IMR-90 (cell line): ENCODE measurements around the gene ATP2A3. TPM values are rescaled to one million over a fixed set of nuclear protein-coding genes. Genes with fewer than 3 reads are reported as not detected.

Experiments
- ATAC-seq: fragments of 200-7000 bp; cut with Tn5 transposase; 2 replicates; pipeline ENCODE4 v1.9.1; 2020; ENCODE audit warnings: low read depth, mild to moderate bottlenecking, moderate library complexity
- BruUV-seq: library from RNA; stranded (reverse); fragments of 400-500 nt; replicated peaks from 2 replicates; lab custom pipeline; 2021; lab: Mats Ljungman, UMichigan
- CTCF ChIA-PET: fragments of 300-600 bp; formaldehyde crosslinking; extraction: SDS; loops from one replicate; lab custom pipeline; 2021; ENCODE audit warnings: antibody characterized with exemption; lab: Yijun Ruan, JAX
- POLR2A ChIA-PET: fragments of 300-600 bp; sonication (Branson Sonifier 250); formaldehyde crosslinking; loops from one replicate; lab custom pipeline; 2022; ENCODE audit warnings: antibody characterized with exemption; ENCODE audit not compliant: unreplicated experiment; lab: Charles Lee
- DNase-seq: peaks from one replicate; pipeline ENCODE4 v3.0.0; 2013
- H2AFZ ChIP-seq: replicated peaks from 2 replicates; pipeline ENCODE3; 2013; ENCODE audit warnings: low read length, mild to moderate bottlenecking; ENCODE audit not compliant: poor library complexity
- H2AK5ac ChIP-seq: 2 replicates; pipeline ENCODE4 v1.6.1; 2013; ENCODE audit warnings: low read depth, low read length, inconsistent platforms
- H2AK9ac ChIP-seq: replicated peaks from 2 replicates; pipeline ENCODE3; 2013; ENCODE audit warnings: mild to moderate bottlenecking, low read depth, low read length, moderate library complexity; ENCODE audit not compliant: poor library complexity
- H2BK120ac ChIP-seq: 2 replicates; pipeline ENCODE4 v1.6.1; 2013; ENCODE audit warnings: low read depth, low read length, inconsistent platforms
- H2BK15ac ChIP-seq: 3 replicates; pipeline ENCODE4 v1.6.1; 2013; ENCODE audit warnings: low read depth, low read length, inconsistent platforms
- H2BK20ac ChIP-seq: 2 replicates; pipeline ENCODE4 v1.6.1; 2013; ENCODE audit warnings: low read depth, mild to moderate bottlenecking, inconsistent platforms, low read length, moderate library complexity
- H2BK5ac ChIP-seq: 2 replicates; pipeline ENCODE4 v1.6.1; 2013; ENCODE audit warnings: mild to moderate bottlenecking, low read depth, low read length, inconsistent platforms; ENCODE audit not compliant: poor library complexity, severe bottlenecking
- H3K14ac ChIP-seq: replicated peaks from 2 replicates; pipeline ENCODE4 v1.6.1; 2013; ENCODE audit warnings: low read depth, low read length, inconsistent platforms
- H3K18ac ChIP-seq: 2 replicates; pipeline ENCODE4 v1.6.1; 2013; ENCODE audit warnings: low read depth, low read length, control low read depth
- H3K23ac ChIP-seq: 2 replicates; pipeline ENCODE4 v1.6.1; 2013; ENCODE audit warnings: low read depth, low read length, inconsistent platforms
- H3K27ac ChIP-seq: 2 replicates; pipeline ENCODE4 v1.5.1; 2013; ENCODE audit warnings: mild to moderate bottlenecking, control low read depth, low read length; ENCODE audit not compliant: insufficient read depth
- H3K27me3 ChIP-seq: 2 replicates; pipeline ENCODE4 v1.6.1; 2013; ENCODE audit warnings: low read length; ENCODE audit not compliant: control insufficient read depth, insufficient read depth
- H3K36me3 ChIP-seq: 2 replicates; pipeline ENCODE4 v1.6.1; 2013; ENCODE audit warnings: low read length, mixed read lengths; ENCODE audit not compliant: control insufficient read depth, insufficient read depth
- H3K4ac ChIP-seq: 2 replicates; pipeline ENCODE4 v1.6.1; 2013; ENCODE audit warnings: low read depth, low read length, inconsistent platforms
- H3K4me1 ChIP-seq: 2 replicates; pipeline ENCODE4 v1.6.1; 2013; ENCODE audit warnings: low read length, mixed read lengths; ENCODE audit not compliant: control insufficient read depth, insufficient read depth
- H3K4me2 ChIP-seq: 2 replicates; pipeline ENCODE4 v1.6.1; 2013; ENCODE audit warnings: low read depth, mild to moderate bottlenecking, control low read depth, low read length, moderate library complexity
- H3K4me3 ChIP-seq: 2 replicates; pipeline ENCODE4 v1.5.1; 2013; ENCODE audit warnings: low read depth, mild to moderate bottlenecking, control low read depth, low read length, moderate library complexity; ENCODE audit not compliant: insufficient read depth
- H3K56ac ChIP-seq: 2 replicates; pipeline ENCODE4 v1.6.1; 2013; ENCODE audit warnings: low read length, inconsistent platforms; ENCODE audit not compliant: insufficient read depth; ENCODE audit errors: extremely low read depth
- H3K79me1 ChIP-seq, 2 experiments: 2 replicates each; pipeline ENCODE4 v1.6.1; 2013; ENCODE audit warnings: low read length in 2 of 2, inconsistent platforms in 1 of 2, low read depth in 1 of 2
- H3K9ac ChIP-seq: 2 replicates; pipeline ENCODE4 v1.6.1; 2013; ENCODE audit warnings: low read depth, low read length, control low read depth
- H3K9me1 ChIP-seq: 2 replicates; pipeline ENCODE4 v1.6.1; 2013; ENCODE audit warnings: low read length, inconsistent platforms; ENCODE audit not compliant: insufficient read depth
- H3K9me3 ChIP-seq: 2 replicates; pipeline ENCODE4 v1.6.1; 2013; ENCODE audit warnings: low read length; ENCODE audit not compliant: control insufficient read depth, insufficient read depth
- H4K20me1 ChIP-seq: 2 replicates; pipeline ENCODE4 v1.6.1; 2013; ENCODE audit warnings: low read length, inconsistent platforms; ENCODE audit not compliant: insufficient read depth
- H4K5ac ChIP-seq: 2 replicates; pipeline ENCODE4 v1.6.1; 2013; ENCODE audit warnings: mild to moderate bottlenecking, low read depth, low read length, control low read depth
- H4K8ac ChIP-seq, 2 experiments: 2 replicates each; pipeline ENCODE4 v1.6.1; 2013; ENCODE audit warnings: low read depth in 2 of 2, low read length in 2 of 2, control low read depth in 1 of 2, inconsistent platforms in 1 of 2
- H4K91ac ChIP-seq: 2 replicates; pipeline ENCODE4 v1.6.1; 2013; ENCODE audit warnings: low read depth, low read length, inconsistent platforms; ENCODE audit not compliant: insufficient read depth
- CHD1 ChIP-seq: IDR thresholded peaks from 2 replicates; pipeline ENCODE4 v1.6.1; 2012; ENCODE audit warnings: low read depth, low read length, improper control_type of control experiment
- MAZ ChIP-seq: IDR thresholded peaks from 2 replicates; pipeline ENCODE4 v1.6.1; 2012; ENCODE audit warnings: low read depth, mild to moderate bottlenecking, low read length, improper control_type of control experiment, moderate library complexity, borderline replicate concordance
- RAD21 ChIP-seq: IDR thresholded peaks from 2 replicates; pipeline ENCODE4 v1.6.1; 2012; ENCODE audit warnings: low read length, improper control_type of control experiment
- RFX5 ChIP-seq: IDR thresholded peaks from 2 replicates; pipeline ENCODE4 v1.8.0; 2012; ENCODE audit warnings: low read depth, mild to moderate bottlenecking, low read length, moderate library complexity
- WGBS, 2 experiments: methylation state at CpG; one replicate each; pipeline versions ENCODE4 v1.1.5 to v1.1.7; 2013; ENCODE audit warnings: missing lambda C conversion rate in 2 of 2; ENCODE audit not compliant: insufficient read length in 1 of 2; ENCODE audit errors: extremely low coverage in 2 of 2; 5-methylcytosine and 5-hydroxymethylcytosine counted together
- dilution Hi-C: fragments of 300-500 bp; cut with HindIII; formaldehyde crosslinking; loops from one replicate; pipeline ENCODE4 v1.14.3; 2018; ENCODE audit warnings: low sequenced_read_pairs; ENCODE audit not compliant: unreplicated experiment
- in situ Hi-C: fragments of 300-500 bp; cut with MboI; formaldehyde crosslinking; loops from 3 replicates; pipeline ENCODE4 v1.14.3; 2019; ENCODE audit warnings: low sequenced_read_pairs, inconsistent platforms, mixed read lengths
- intact Hi-C: fragments of 100-400 bp; cut with micrococcal nuclease; formaldehyde crosslinking; loops from 2 replicates; pipeline ENCODE4 v1.10.0; 2022
- polyA plus RNA-seq, 3 experiments: library from polyadenylated mRNA; depleted of rRNA; stranded (reverse); fragments of >200 nt; gene quantifications; 2 replicates each; pipeline ENCODE4 v1.2.3, GENCODE V29; 2012; ENCODE audit warnings: low replicate concordance in 1 of 3
- total RNA-seq: library from RNA; depleted of rRNA; stranded (reverse); fragments of >200 nt; gene quantifications from 2 replicates; pipeline ENCODE4 v1.2.3, GENCODE V29; 2012
- TF ChIP-seq, protein P1 (sequence below): conservative IDR thresholded peaks from 2 replicates; pipeline ENCODE4 v1.5.1; 2012; ENCODE audit warnings: mild to moderate bottlenecking, low read depth, low read length, improper control_type of control experiment
- TF ChIP-seq, protein P2 (sequence below): fragments of 150-350 bp; IDR thresholded peaks from 2 replicates; pipeline ENCODE4 v1.6.1; 2017; ENCODE audit warnings: mild to moderate bottlenecking, antibody characterized with exemption, low read length, low read depth

Gene ATP2A3
- total and polyA plus RNA-seq, 2 of the 4 experiments (the other 2 are of a cell fraction) = 0.18 to 0.63 TPM

DNA sequence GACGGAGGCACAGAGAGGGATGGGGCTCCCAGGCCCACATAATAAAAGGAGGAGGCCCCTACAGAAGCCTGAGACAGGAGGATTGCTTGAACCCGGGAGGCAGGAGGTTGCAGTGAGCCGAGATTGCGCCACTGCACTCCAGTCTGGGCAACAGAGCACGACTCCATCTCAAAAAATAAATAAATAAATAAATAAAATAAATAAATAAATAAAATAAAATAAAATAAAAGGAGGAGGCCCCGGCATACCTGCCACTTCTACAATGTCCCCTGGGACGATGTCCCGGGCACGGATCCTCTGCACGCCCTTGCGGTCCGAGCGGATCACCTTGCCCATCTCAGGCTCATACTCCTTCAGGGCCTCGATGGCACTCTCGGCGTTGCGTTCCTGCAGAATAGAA lies 13.2 kb downstream of the ATP2A3 start:
- no peak overlapping the region for H2AK5ac ChIP-seq
- no peaks in the 10 kb centered on the region for H3K4me1 ChIP-seq
- intact Hi-C loops = no loop called here
- H3K79me1 ChIP-seq = no peaks in the 10 kb centered on the region
- H2AFZ ChIP-seq = no peak overlapping the region
- H3K18ac ChIP-seq = no peak overlapping the region
- no peak overlapping the region for H2BK120ac ChIP-seq
- H3K4me2 ChIP-seq = no peak overlapping the region
- H3K9me3 ChIP-seq = no peaks in the 10 kb centered on the region
- BruUV-seq = no TSS peak
- H2BK20ac ChIP-seq = no peak overlapping the region
- H2AK9ac ChIP-seq = no peak overlapping the region
- no peak overlapping the region for H3K27ac ChIP-seq
- no peak overlapping the region for H4K5ac ChIP-seq
- DNase-seq = no peak
- no peaks in the 10 kb centered on the region for H3K36me3 ChIP-seq
- H3K9ac ChIP-seq = no peak overlapping the region
- H3K4me3 ChIP-seq = no peak overlapping the region
- no peaks in the 10 kb centered on the region; the same call in 1 of the 2 replicates for H4K20me1 ChIP-seq
- H4K8ac ChIP-seq = no peak overlapping the region
- TF ChIP-seq, protein P1, sequence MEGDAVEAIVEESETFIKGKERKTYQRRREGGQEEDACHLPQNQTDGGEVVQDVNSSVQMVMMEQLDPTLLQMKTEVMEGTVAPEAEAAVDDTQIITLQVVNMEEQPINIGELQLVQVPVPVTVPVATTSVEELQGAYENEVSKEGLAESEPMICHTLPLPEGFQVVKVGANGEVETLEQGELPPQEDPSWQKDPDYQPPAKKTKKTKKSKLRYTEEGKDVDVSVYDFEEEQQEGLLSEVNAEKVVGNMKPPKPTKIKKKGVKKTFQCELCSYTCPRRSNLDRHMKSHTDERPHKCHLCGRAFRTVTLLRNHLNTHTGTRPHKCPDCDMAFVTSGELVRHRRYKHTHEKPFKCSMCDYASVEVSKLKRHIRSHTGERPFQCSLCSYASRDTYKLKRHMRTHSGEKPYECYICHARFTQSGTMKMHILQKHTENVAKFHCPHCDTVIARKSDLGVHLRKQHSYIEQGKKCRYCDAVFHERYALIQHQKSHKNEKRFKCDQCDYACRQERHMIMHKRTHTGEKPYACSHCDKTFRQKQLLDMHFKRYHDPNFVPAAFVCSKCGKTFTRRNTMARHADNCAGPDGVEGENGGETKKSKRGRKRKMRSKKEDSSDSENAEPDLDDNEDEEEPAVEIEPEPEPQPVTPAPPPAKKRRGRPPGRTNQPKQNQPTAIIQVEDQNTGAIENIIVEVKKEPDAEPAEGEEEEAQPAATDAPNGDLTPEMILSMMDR = no peak
- no peak for TF ChIP-seq CHD1
- no peak for TF ChIP-seq MAZ
- no peak for TF ChIP-seq RAD21
- TF ChIP-seq, protein P2, sequence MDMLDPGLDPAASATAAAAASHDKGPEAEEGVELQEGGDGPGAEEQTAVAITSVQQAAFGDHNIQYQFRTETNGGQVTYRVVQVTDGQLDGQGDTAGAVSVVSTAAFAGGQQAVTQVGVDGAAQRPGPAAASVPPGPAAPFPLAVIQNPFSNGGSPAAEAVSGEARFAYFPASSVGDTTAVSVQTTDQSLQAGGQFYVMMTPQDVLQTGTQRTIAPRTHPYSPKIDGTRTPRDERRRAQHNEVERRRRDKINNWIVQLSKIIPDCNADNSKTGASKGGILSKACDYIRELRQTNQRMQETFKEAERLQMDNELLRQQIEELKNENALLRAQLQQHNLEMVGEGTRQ = no peak
- TF ChIP-seq RFX5 = no peak
- no peaks in the 10 kb centered on the region for H3K27me3 ChIP-seq
- H3K14ac ChIP-seq = no peak overlapping the region
- 96% methylated on average over 9 of the region's 17 CpGs; no CpG with 5 or more reads in 1 of the 2 experiments for WGBS, 2 experiments
- in situ Hi-C loops = no loop called here
- ChIA-PET POLR2A (no interaction called here), CTCF (interaction anchor here (0.5 kb wide), 1 partner anchor 44 kb away, joined by 3 read pairs; no protein-coding TSS in a partner anchor)
- H3K4ac ChIP-seq = no peak overlapping the region
- no peak for ATAC-seq
- dilution Hi-C loops = no loop called here
- no peak overlapping the region for H2BK15ac ChIP-seq
- no peak overlapping the region for H3K23ac ChIP-seq
- H3K9me1 ChIP-seq = no peaks in the 10 kb centered on the region
- no peak overlapping the region for H3K56ac ChIP-seq
- H2BK5ac ChIP-seq = no peak overlapping the region
- H4K91ac ChIP-seq = no peak overlapping the region
